Neuronal stem cell (in vitro differentiated cells): ENCODE data around the gene MARK2.
A peak's percentile ranks its signal among the peaks of the same experiment; 100 is the strongest.

Source experiments
- DNase-seq: peaks from one replicate; pipeline ENCODE4 v3.0.0-alpha.2; 2013; ENCODE audit warnings: low spot score
- H2AFZ ChIP-seq: one replicate; pipeline ENCODE4 v1.6.1; 2013; ENCODE audit warnings: mild to moderate bottlenecking, low read length, inconsistent platforms
- H2AK5ac ChIP-seq: 2 replicates; pipeline ENCODE4 v1.6.1; 2013; ENCODE audit warnings: low read depth, mild to moderate bottlenecking, inconsistent platforms, low read length, moderate library complexity, mixed read lengths
- H2BK120ac ChIP-seq: 2 replicates; pipeline ENCODE4 v1.6.1; 2013; ENCODE audit warnings: low read depth, mild to moderate bottlenecking, inconsistent platforms, low read length, moderate library complexity, mixed read lengths
- H2BK12ac ChIP-seq: one replicate; pipeline ENCODE4 v1.6.1; 2013; ENCODE audit warnings: low read length, inconsistent platforms
- H2BK15ac ChIP-seq: 2 replicates; pipeline ENCODE4 v1.6.1; 2013; ENCODE audit warnings: mild to moderate bottlenecking, low read length, inconsistent platforms, mixed read lengths
- H2BK5ac ChIP-seq: one replicate; pipeline ENCODE4 v1.6.1; 2013; ENCODE audit warnings: inconsistent platforms, mild to moderate bottlenecking, low read length, moderate library complexity
- H3K14ac ChIP-seq: one replicate; pipeline ENCODE4 v1.6.1; 2013; ENCODE audit warnings: low read length, inconsistent platforms
- H3K18ac ChIP-seq: 2 replicates; pipeline ENCODE4 v1.6.1; 2013; ENCODE audit warnings: low read length, inconsistent platforms
- H3K23ac ChIP-seq: 2 replicates; pipeline ENCODE4 v1.6.1; 2013; ENCODE audit warnings: low read depth, mild to moderate bottlenecking, mixed read lengths, low read length, inconsistent platforms; ENCODE audit not compliant: poor library complexity
- H3K27ac ChIP-seq: replicated peaks from 3 replicates; pipeline ENCODE4 v1.5.1; 2013; ENCODE audit warnings: low read length, inconsistent platforms
- H3K27me3 ChIP-seq, 3 experiments: 2 replicates each; pipeline ENCODE4 v1.6.1; 2013; ENCODE audit warnings: low read length in 3 of 3, mild to moderate bottlenecking in 2 of 3, inconsistent platforms in 1 of 3, low read depth in 1 of 3, mixed read lengths in 1 of 3, moderate library complexity in 1 of 3; ENCODE audit not compliant: control insufficient read depth in 3 of 3, insufficient read depth in 3 of 3
- H3K36me3 ChIP-seq, 2 donors: replicated peaks in 1 of 2; 2 replicates each; pipeline ENCODE4 v1.6.1; 2013; ENCODE audit warnings: low read length in 2 of 2; ENCODE audit not compliant: control insufficient read depth in 2 of 2, insufficient read depth in 2 of 2
- H3K4ac ChIP-seq: 2 replicates; pipeline ENCODE4 v1.6.1; 2013; ENCODE audit warnings: inconsistent platforms, mild to moderate bottlenecking, low read length, moderate library complexity
- H3K4me1 ChIP-seq, 2 donors: 1 replicate in 1 of 2; 2 replicates in 1 of 2; pipeline ENCODE4 v1.6.1; 2013; ENCODE audit warnings: low read length in 2 of 2, low read depth in 1 of 2; ENCODE audit not compliant: control insufficient read depth in 2 of 2, insufficient read depth in 1 of 2
- H3K4me2 ChIP-seq: one replicate; pipeline ENCODE4 v1.6.1; 2013; ENCODE audit warnings: mild to moderate bottlenecking, low read length, inconsistent platforms; ENCODE audit not compliant: insufficient read depth, poor library complexity, severe bottlenecking
- H3K4me3 ChIP-seq, 2 donors: 2 replicates each; pipeline ENCODE4 v1.5.1; 2013; ENCODE audit warnings: low read length in 2 of 2, mild to moderate bottlenecking in 2 of 2, inconsistent platforms in 1 of 2, moderate library complexity in 1 of 2
- H3K79me1 ChIP-seq: one replicate; pipeline ENCODE4 v1.6.1; 2013; ENCODE audit warnings: low read depth, mild to moderate bottlenecking, inconsistent platforms, low read length, moderate library complexity
- H3K9ac ChIP-seq: one replicate; pipeline ENCODE4 v1.6.1; 2013; ENCODE audit warnings: mild to moderate bottlenecking, low read depth, low read length, inconsistent platforms; ENCODE audit not compliant: poor library complexity
- H3K9me3 ChIP-seq, 2 donors: replicated peaks in 1 of 2; 2 replicates each; pipeline versions ENCODE3 to v1.6.1; 2013; ENCODE audit warnings: low read length in 2 of 2, mild to moderate bottlenecking in 2 of 2, inconsistent platforms in 1 of 2, low read depth in 1 of 2, mixed read lengths in 1 of 2, moderate library complexity in 1 of 2; ENCODE audit not compliant: control insufficient read depth in 2 of 2, insufficient read depth in 1 of 2
- H4K8ac ChIP-seq: one replicate; pipeline ENCODE4 v1.6.1; 2013; ENCODE audit warnings: low read depth, mild to moderate bottlenecking, inconsistent platforms, low read length, moderate library complexity
- H4K91ac ChIP-seq: one replicate; pipeline ENCODE4 v1.6.1; 2013; ENCODE audit warnings: low read length, low read depth, mild to moderate bottlenecking, inconsistent platforms; ENCODE audit not compliant: poor library complexity
- WGBS, 2 donors: extraction: QIAGEN DNeasy Blood & Tissue Kit; methylation state at CpG; one replicate each; pipeline ENCODE4 v1.1.7; 2013; ENCODE audit warnings: missing lambda C conversion rate in 2 of 2, mixed read lengths in 1 of 2; ENCODE audit not compliant: insufficient read length in 2 of 2, insufficient replicate concordance in 1 of 2; ENCODE audit errors: extremely low coverage in 2 of 2; 5-methylcytosine and 5-hydroxymethylcytosine counted together

Gene MARK2

GRCh38 chr11:63831326-63831725 lies 7.6 kb upstream of the MARK2 start:
- no peak overlapping the region for H2BK5ac ChIP-seq
- H3K27ac ChIP-seq, result no peak overlapping the region
- no peak overlapping the region for H3K9ac ChIP-seq
- no peak overlapping the region for H2AFZ ChIP-seq
- no peaks in the 10 kb centered on the region for H3K9me3 ChIP-seq
- H4K8ac ChIP-seq, result no peak overlapping the region
- peaks cover 20 to 27% of the 10 kb centered on the region in 2 donors for H3K36me3 ChIP-seq
- no CpG with 5 or more reads among the region's 7 CpGs for WGBS, 2 donors
- H2BK15ac ChIP-seq, result no peak overlapping the region
- H3K23ac ChIP-seq, result no peak overlapping the region
- no peak overlapping the region for H2BK12ac ChIP-seq
- no peaks in the 10 kb centered on the region for H3K27me3 ChIP-seq
- DNase-seq, result no peak
- no peak overlapping the region for H3K4ac ChIP-seq
- no peak overlapping the region for H2AK5ac ChIP-seq
- H3K4me3 ChIP-seq, result no peak overlapping the region
- no peak overlapping the region for H3K18ac ChIP-seq
- H3K4me1 ChIP-seq, result peaks cover 0 to 4% of the 10 kb centered on the region in 2 donors
- peaks cover 4% of the 10 kb centered on the region for H3K79me1 ChIP-seq
- no peak overlapping the region for H2BK120ac ChIP-seq
- H3K4me2 ChIP-seq, result no peak overlapping the region
- no peak overlapping the region for H3K14ac ChIP-seq
- no peak overlapping the region for H4K91ac ChIP-seq

GRCh38 chr11:63832336-63832735 lies 6.6 kb upstream of the MARK2 start:
- peaks cover 4% of the 10 kb centered on the region for H3K79me1 ChIP-seq
- no peak overlapping the region for H3K4ac ChIP-seq
- H4K91ac ChIP-seq, result no peak overlapping the region
- no peak overlapping the region for H3K27ac ChIP-seq
- H3K14ac ChIP-seq, result no peak overlapping the region
- no peak overlapping the region for H3K9ac ChIP-seq
- no peak overlapping the region for H2BK12ac ChIP-seq
- no peaks in the 10 kb centered on the region for H3K9me3 ChIP-seq
- no CpG with 5 or more reads among the region's 2 CpGs for WGBS, 2 donors
- H3K4me1 ChIP-seq, result peaks cover 0 to 4% of the 10 kb centered on the region in 2 donors
- H3K23ac ChIP-seq, result peak overlapping the region; percentile 67
- no peak overlapping the region for H3K4me3 ChIP-seq
- H4K8ac ChIP-seq, result no peak overlapping the region
- H3K36me3 ChIP-seq, result peaks cover 12 to 17% of the 10 kb centered on the region in 2 donors
- no peak for DNase-seq
- H2BK15ac ChIP-seq, result peak overlapping the region; percentile 18
- H2BK120ac ChIP-seq, result no peak overlapping the region
- no peaks in the 10 kb centered on the region for H3K27me3 ChIP-seq
- H2AK5ac ChIP-seq, result peak overlapping the region; percentile 65
- H2AFZ ChIP-seq, result no peak overlapping the region
- H3K4me2 ChIP-seq, result no peak overlapping the region
- peak overlapping the region; percentile 57 for H2BK5ac ChIP-seq
- no peak overlapping the region for H3K18ac ChIP-seq

GRCh38 chr11:63833048-63833447 lies 5.9 kb upstream of the MARK2 start:
- Histone ChIP-seq H2AK5ac (peak overlapping the region; percentile 47), H3K4me2 (no peak overlapping the region), H4K8ac (no peak overlapping the region), H3K4me3 (no peak overlapping the region), H2BK15ac (peak overlapping the region; percentile 18), H3K9me3 (no peaks in the 10 kb centered on the region), H3K18ac (no peak overlapping the region), H3K4ac (no peak overlapping the region), H2BK5ac (peak overlapping the region; percentile 57), H3K79me1 (peaks cover 4% of the 10 kb centered on the region), H3K27me3 (no peaks in the 10 kb centered on the region), H2AFZ (no peak overlapping the region), H3K23ac (peak overlapping the region; percentile 67), H3K4me1 (peaks cover 4 to 5% of the 10 kb centered on the region in 2 donors), H4K91ac (no peak overlapping the region), H3K36me3 (peaks cover 9 to 12% of the 10 kb centered on the region in 2 donors), H3K9ac (no peak overlapping the region), H3K27ac (no peak overlapping the region), H3K14ac (no peak overlapping the region), H2BK12ac (no peak overlapping the region), H2BK120ac (no peak overlapping the region)
- DNase-seq, result no peak
- WGBS, 2 donors, result no CpG with 5 or more reads among the region's 2 CpGs

- H3K36me3 ChIP-seq, result no peaks in the 10 kb centered on the region
- no peak overlapping the region for H2AK5ac ChIP-seq
- no peak overlapping the region for H2BK5ac ChIP-seq
- no peak overlapping the region for H3K4me3 ChIP-seq
- H3K14ac ChIP-seq, result no peak overlapping the region
- no peaks in the 10 kb centered on the region for H3K9me3 ChIP-seq
- H3K23ac ChIP-seq, result no peak overlapping the region
- peaks cover 7 to 9% of the 10 kb centered on the region in 2 donors for H3K4me1 ChIP-seq
- H3K79me1 ChIP-seq, result peaks cover 2% of the 10 kb centered on the region
- H4K8ac ChIP-seq, result no peak overlapping the region
- DNase-seq, result no peak
- H3K4me2 ChIP-seq, result no peak overlapping the region
- no peak overlapping the region for H3K27ac ChIP-seq
- no peak overlapping the region for H3K9ac ChIP-seq
- no peak overlapping the region for H3K18ac ChIP-seq
- WGBS, 2 donors, result no CpG with 5 or more reads among the region's 12 CpGs
- H2BK12ac ChIP-seq, result no peak overlapping the region
- no peaks in the 10 kb centered on the region for H3K27me3 ChIP-seq
- H2AFZ ChIP-seq, result no peak overlapping the region
- no peak overlapping the region for H2BK120ac ChIP-seq
- H2BK15ac ChIP-seq, result no peak overlapping the region
- no peak overlapping the region for H3K4ac ChIP-seq
- no peak overlapping the region for H4K91ac ChIP-seq
Measured at GRCh38 chr11:63834535-63835157, 4.3 kb upstream of the MARK2 start.
